ENCODE measurements around the gene TSBP1. TPM values are rescaled to one million over a fixed set of nuclear protein-coding genes. Genes with fewer than 3 reads are reported as not detected.

TSBP1 gene
- total RNA-seq, 2 donors from 2014 or later: not detected

DNA sequence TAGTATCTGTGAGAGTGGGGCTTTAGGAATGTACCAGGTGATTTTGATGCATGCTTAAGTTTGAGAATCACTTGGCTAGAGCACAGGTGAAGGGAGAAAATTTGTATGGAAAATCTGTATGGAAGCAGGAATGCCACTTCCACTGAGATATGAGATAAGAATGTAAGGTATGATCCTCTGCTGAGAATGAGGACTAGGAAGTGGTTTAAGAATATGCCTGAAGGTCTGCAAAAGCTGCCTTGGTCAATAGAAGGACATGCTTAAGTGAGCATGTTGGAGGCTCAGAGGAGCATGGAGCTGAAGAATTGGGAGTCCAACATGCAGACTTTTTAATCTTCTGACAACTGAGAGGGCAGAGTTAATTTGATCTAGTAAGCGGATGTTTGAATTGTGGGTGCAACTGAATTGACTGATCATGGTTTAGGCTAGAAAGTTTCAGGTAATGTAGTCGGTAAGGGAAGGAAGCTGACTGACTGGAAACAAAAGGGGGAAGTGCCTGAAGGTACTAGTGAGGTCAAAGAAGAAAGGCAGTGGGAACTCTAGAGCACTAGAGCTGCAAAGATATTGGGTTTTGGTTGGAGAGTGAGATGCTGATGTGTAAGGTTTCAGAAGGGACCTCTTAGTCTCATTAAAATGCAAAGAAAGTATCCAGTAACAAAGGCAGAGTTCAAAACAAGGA lies 119.2 kb downstream of the TSBP1 start:
- H3K36me3 ChIP-seq (replicated peaks in 1 of 2; ENCODE audit: insufficient read depth in 1 of 2, low read depth in 2 of 2): no peaks in the 10 kb centered on the region
- 9 to 57% methylated on average over 2 of the region's 2 CpGs for WGBS, 2 donors
- H3K27ac ChIP-seq: no peak overlapping the region
- no peak for DNase-seq
- TF ChIP-seq, protein P1, sequence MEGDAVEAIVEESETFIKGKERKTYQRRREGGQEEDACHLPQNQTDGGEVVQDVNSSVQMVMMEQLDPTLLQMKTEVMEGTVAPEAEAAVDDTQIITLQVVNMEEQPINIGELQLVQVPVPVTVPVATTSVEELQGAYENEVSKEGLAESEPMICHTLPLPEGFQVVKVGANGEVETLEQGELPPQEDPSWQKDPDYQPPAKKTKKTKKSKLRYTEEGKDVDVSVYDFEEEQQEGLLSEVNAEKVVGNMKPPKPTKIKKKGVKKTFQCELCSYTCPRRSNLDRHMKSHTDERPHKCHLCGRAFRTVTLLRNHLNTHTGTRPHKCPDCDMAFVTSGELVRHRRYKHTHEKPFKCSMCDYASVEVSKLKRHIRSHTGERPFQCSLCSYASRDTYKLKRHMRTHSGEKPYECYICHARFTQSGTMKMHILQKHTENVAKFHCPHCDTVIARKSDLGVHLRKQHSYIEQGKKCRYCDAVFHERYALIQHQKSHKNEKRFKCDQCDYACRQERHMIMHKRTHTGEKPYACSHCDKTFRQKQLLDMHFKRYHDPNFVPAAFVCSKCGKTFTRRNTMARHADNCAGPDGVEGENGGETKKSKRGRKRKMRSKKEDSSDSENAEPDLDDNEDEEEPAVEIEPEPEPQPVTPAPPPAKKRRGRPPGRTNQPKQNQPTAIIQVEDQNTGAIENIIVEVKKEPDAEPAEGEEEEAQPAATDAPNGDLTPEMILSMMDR (IDR thresholded peaks at IDR 0.05): no peak
- TF ChIP-seq POLR2A (IDR thresholded peaks at IDR 0.05): no peak
- peaks cover 0 to 6% of the 10 kb centered on the region in 2 donors for H3K27me3 ChIP-seq
- no peak for ATAC-seq
- no peak overlapping the region for H3K4me3 ChIP-seq
- no peaks in the 10 kb centered on the region for H3K9me3 ChIP-seq
- H3K4me1 ChIP-seq: peaks cover 5% of the 10 kb centered on the region
- intact Hi-C loops (cut with DNase I): no loop called here

DNA sequence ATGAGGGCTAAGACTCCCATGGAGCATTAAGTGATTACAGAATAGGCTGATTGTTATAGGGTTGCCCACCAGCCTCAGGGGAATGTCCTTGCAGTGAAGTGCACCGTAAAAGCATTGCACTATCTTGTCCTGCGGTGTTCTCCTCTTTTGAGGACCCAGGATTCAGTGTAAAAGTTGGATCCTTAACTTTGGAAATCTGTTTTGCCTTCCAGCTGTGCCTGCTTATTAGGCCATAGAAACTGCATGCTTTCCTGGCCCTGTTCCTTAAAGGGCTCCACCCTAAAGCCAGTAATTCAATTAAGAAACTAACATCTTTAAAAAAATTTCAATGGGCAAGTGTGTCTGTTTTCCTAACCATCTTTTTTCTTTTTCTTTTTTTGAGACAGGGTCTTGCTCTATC lies 122.4 kb downstream of the TSBP1 start:
- no peaks in the 10 kb centered on the region for H3K27me3 ChIP-seq
- H3K27ac ChIP-seq: no peak overlapping the region
- H3K4me3 ChIP-seq: no peak overlapping the region
- intact Hi-C loops (cut with DNase I): no loop called here
- TF ChIP-seq, protein P1 (IDR thresholded peaks at IDR 0.05): no peak
- no peak for TF ChIP-seq POLR2A (IDR thresholded peaks at IDR 0.05)
- peaks cover 7% of the 10 kb centered on the region for H3K4me1 ChIP-seq
- no peaks in the 10 kb centered on the region for H3K9me3 ChIP-seq
- DNase-seq (no peak), ATAC-seq (no peak)
- WGBS, 2 donors: 56 to 74% methylated on average over 2 of the region's 2 CpGs
- H3K36me3 ChIP-seq (replicated peaks in 1 of 2; ENCODE audit: insufficient read depth in 1 of 2, low read depth in 2 of 2): no peaks in the 10 kb centered on the region

DNA sequence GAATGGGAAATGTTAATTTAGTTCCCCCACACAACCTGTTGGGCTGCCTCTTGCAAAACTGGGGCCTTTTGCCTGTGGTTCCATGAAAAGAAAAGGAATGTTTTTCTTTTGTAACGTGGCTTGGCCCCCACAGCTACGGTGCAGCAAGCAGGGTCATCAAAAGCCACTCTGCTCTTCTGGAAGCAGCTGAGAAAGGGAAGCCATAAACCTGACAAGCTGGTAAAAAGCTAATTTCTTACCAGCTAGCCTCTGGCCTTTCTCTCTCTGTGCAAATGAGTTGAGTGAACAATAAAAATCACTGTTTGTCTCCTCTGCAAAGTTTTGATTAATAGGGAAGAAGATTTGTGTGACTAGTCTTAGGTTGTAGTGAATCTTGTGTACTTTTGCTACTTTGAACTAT lies 124.3 kb downstream of the TSBP1 start:
- H3K9me3 ChIP-seq: no peaks in the 10 kb centered on the region
- intact Hi-C loops (cut with DNase I): no loop called here
- ATAC-seq (no peak), DNase-seq (no peak)
- H3K27me3 ChIP-seq: no peaks in the 10 kb centered on the region
- no peaks in the 10 kb centered on the region for H3K36me3 ChIP-seq (replicated peaks in 1 of 2; ENCODE audit: insufficient read depth in 1 of 2, low read depth in 2 of 2)
- TF ChIP-seq, protein P1 (IDR thresholded peaks at IDR 0.05): no peak
- TF ChIP-seq POLR2A (IDR thresholded peaks at IDR 0.05): no peak
- WGBS, 2 donors: 0 to 23% methylated on average over 2 of the region's 2 CpGs
- H3K27ac ChIP-seq: no peak overlapping the region
- H3K4me1 ChIP-seq: peaks cover 7% of the 10 kb centered on the region
- H3K4me3 ChIP-seq: no peak overlapping the region

DNA sequence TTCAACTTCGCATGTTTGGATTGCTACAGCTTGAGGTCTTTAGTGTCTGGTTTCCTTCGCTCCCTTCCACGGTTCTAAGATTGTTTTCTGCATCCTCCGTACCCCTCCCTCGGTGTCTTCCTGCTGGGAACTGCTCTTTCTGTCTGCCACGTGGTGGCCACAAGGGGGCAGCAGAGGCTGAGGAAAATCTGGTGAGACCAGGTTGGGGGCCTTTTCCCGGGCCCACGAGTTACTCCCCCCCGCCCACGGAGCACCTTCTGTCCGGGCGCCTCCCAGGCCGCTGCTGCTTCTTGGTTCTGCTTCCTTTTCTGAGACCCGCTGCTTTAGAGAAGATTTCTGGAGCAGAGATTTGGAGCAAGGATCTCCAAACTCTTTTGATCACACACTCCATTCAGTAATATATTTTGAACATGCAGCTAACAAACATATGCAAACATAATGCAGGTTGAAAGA lies 126.7 kb downstream of the TSBP1 start:
- H3K4me1 ChIP-seq: peaks cover 7% of the 10 kb centered on the region
- DNase-seq: peak; percentile 70 to 79 (median 72)
- peak overlapping the region in 2 of 4 donors; percentile 28 for H3K27ac ChIP-seq
- H3K36me3 ChIP-seq (replicated peaks in 1 of 2; ENCODE audit: insufficient read depth in 1 of 2, low read depth in 2 of 2): no peaks in the 10 kb centered on the region
- no peak overlapping the region for H3K4me3 ChIP-seq
- TF ChIP-seq, protein P1 (IDR thresholded peaks at IDR 0.05): peak; percentile 61 to 90 (median 84)
- TF ChIP-seq POLR2A (IDR thresholded peaks at IDR 0.05): no peak
- ATAC-seq: peak; percentile 82
- H3K27me3 ChIP-seq: no peaks in the 10 kb centered on the region
- intact Hi-C loops (cut with DNase I): no loop called here
- 2% methylated on average over 14 of the region's 14 CpGs for WGBS, 2 donors
- H3K9me3 ChIP-seq: no peaks in the 10 kb centered on the region

DNA sequence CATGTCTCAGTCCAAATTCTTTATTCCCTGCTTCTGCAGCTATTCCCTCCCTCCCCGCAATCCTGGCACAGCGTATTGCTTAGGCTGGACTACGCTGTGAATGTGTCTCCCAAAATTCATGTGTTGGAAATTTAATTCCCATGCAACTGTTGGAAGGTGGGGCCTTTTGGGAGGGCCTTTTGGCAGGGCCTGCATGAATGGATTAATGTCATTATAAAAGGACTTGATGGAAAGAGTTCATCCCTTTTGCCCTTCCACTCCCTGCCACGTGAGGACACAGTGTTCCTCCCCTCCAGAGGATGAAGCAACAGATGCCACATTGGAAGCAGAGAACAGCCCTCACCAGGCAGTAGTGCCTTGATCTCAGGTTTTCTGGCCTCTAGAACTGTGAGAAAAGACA lies 127.4 kb downstream of the TSBP1 start:
- intact Hi-C loops (cut with DNase I): no loop called here
- WGBS, 2 donors: 75 to 78% methylated on average over 4 of the region's 4 CpGs
- no peaks in the 10 kb centered on the region for H3K27me3 ChIP-seq
- no peaks in the 10 kb centered on the region for H3K9me3 ChIP-seq
- no peaks in the 10 kb centered on the region for H3K36me3 ChIP-seq (replicated peaks in 1 of 2; ENCODE audit: insufficient read depth in 1 of 2, low read depth in 2 of 2)
- ATAC-seq: peak; percentile 40
- peaks cover 7% of the 10 kb centered on the region for H3K4me1 ChIP-seq
- DNase-seq: peak in 1 of 4 donors; percentile 19
- H3K27ac ChIP-seq: peak overlapping the region in 1 of 4 donors; percentile 28
- TF ChIP-seq, protein P1 (IDR thresholded peaks at IDR 0.05): no peak
- TF ChIP-seq POLR2A (IDR thresholded peaks at IDR 0.05): no peak
- no peak overlapping the region for H3K4me3 ChIP-seq

All from body of pancreas (tissue), 4 donors.